Measurements from ENCODE around the gene PITPNC1. TPM values are rescaled to one million over a fixed set of nuclear protein-coding genes. Genes with fewer than 3 reads are reported as not detected.

PITPNC1 gene
- total and polyA plus RNA-seq, 2 of the 13 experiments (the other 11 are each of a cell fraction or from before 2014, with no cell fraction given) = 4.1 to 5.7 TPM

DNA sequence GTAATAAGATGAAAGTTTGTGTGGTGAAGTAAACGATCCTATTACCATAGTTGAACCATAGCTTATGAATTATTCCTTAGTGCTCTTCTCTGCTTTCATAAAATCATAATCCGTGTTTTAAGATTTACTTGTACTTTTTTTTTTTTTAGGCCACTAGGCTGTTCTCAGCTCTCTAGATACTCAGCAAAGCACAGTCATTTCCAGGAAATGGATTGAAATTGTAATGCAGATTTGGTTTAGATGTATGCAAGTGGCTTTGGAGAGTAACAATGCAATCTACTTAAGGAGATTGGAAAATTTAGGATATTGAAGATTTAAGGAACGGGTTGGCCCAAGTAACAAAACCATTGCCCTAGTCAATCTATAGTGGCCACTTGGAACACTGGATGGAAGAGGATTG lies 125.1 kb downstream of the PITPNC1 start:
- Histone ChIP-seq H3K9ac (ENCODE audit: insufficient read depth, low read depth, low read length) (no peak overlapping the region), H3K4me2 (ENCODE audit: low read depth, low read length) (no peak overlapping the region), H3K36me3 (replicated peaks in 1 of 2; ENCODE audit: control insufficient read depth in 1 of 2, insufficient read depth in 2 of 2, low read length in 2 of 2) (no peaks in the 10 kb centered on the region), H3K27me3 (ENCODE audit: control insufficient read depth in 1 of 2, insufficient read depth in 2 of 2, low read length in 2 of 2) (no peaks in the 10 kb centered on the region), H3K27ac (ENCODE audit: extremely low read length, insufficient read depth, low read length) (no peak overlapping the region), H3K4me1 (ENCODE audit: insufficient read depth, low read length) (no peaks in the 10 kb centered on the region; the same call in 1 of the 2 replicates), H2AFZ (ENCODE audit: low read length) (no peak overlapping the region), H3K4me3 (replicated peaks in 1 of 3; ENCODE audit: insufficient read depth in 1 of 3, low read depth in 2 of 3, low read length in 3 of 3) (no peak overlapping the region), H4K20me1 (ENCODE audit: insufficient read depth, low read length) (no peaks in the 10 kb centered on the region), H3K79me2 (ENCODE audit: insufficient read depth, low read length) (no peaks in the 10 kb centered on the region), H3K9me3 (ENCODE audit: low read length) (no peaks in the 10 kb centered on the region)
- ChIA-PET POLR2A (no interaction called here), CTCF (ENCODE audit: low intra/inter-chr PET ratio, low total read pairs) (no interaction called here)
- intact Hi-C loops (cut with micrococcal nuclease; ENCODE audit: unreplicated experiment) = no loop called here
- in situ Hi-C loops (cut with HindIII; ENCODE audit: extremely low pct_ligation_motif_present, low pct_unique_long_range_greater_than_20kb) = no loop called here
- 53% methylated on average over 3 of the region's 3 CpGs for WGBS (ENCODE audit: low lambda C conversion rate)
- TF ChIP-seq MIER2 (CRISPR knock-in tag; IDR thresholded peaks at IDR 0.05) = no peak
- TF ChIP-seq, protein P1, sequence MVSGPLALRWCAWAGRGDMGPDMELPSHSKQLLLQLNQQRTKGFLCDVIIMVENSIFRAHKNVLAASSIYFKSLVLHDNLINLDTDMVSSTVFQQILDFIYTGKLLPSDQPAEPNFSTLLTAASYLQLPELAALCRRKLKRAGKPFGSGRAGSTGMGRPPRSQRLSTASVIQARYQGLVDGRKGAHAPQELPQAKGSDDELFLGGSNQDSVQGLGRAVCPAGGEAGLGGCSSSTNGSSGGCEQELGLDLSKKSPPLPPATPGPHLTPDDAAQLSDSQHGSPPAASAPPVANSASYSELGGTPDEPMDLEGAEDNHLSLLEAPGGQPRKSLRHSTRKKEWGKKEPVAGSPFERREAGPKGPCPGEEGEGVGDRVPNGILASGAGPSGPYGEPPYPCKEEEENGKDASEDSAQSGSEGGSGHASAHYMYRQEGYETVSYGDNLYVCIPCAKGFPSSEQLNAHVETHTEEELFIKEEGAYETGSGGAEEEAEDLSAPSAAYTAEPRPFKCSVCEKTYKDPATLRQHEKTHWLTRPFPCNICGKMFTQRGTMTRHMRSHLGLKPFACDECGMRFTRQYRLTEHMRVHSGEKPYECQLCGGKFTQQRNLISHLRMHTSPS (CRISPR knock-in tag; IDR thresholded peaks at IDR 0.05; ENCODE audit: low read depth) = no peak
- TF ChIP-seq, protein P2, sequence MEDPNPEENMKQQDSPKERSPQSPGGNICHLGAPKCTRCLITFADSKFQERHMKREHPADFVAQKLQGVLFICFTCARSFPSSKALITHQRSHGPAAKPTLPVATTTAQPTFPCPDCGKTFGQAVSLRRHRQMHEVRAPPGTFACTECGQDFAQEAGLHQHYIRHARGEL (CRISPR knock-in tag; IDR thresholded peaks at IDR 0.05) = no peak
- ATAC-seq (no peak), DNase-seq (ENCODE audit: low spot score) (no peak), FAIRE-seq (no peak)
- BruUV-seq (replicated peaks) = no TSS peak

DNA sequence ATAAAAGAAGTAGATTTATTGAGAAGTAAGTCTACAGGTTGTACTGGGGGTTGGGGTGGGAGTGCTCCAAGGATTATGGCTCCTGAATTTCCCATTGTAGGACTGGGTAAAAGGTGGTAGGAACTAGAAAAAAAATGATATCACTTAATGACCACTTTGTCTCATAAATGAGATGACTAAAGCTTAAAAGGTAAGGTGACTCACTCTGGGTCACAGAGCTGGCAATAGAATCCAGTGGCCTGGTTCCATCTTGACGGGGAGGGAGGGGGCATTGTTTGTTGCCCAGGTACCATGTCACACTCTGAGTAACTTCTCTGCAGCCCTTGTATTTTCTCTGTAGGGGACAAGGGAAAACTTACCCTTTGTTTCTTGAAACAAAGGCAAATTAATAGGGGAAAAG lies 126.1 kb downstream of the PITPNC1 start:
- FAIRE-seq = no peak
- no peak overlapping the region for H2AFZ ChIP-seq (ENCODE audit: low read length)
- no peaks in the 10 kb centered on the region for H3K36me3 ChIP-seq (replicated peaks in 1 of 2; ENCODE audit: control insufficient read depth in 1 of 2, insufficient read depth in 2 of 2, low read length in 2 of 2)
- intact Hi-C loops (cut with micrococcal nuclease; ENCODE audit: unreplicated experiment) = no loop called here
- H3K4me2 ChIP-seq (ENCODE audit: low read depth, low read length) = no peak overlapping the region
- 19% methylated on average over 1 of the region's 1 CpG for WGBS (ENCODE audit: low lambda C conversion rate)
- H3K9ac ChIP-seq (ENCODE audit: insufficient read depth, low read depth, low read length) = no peak overlapping the region
- H3K9me3 ChIP-seq (ENCODE audit: low read length) = no peaks in the 10 kb centered on the region; the same call in 1 of the 2 replicates
- BruUV-seq (replicated peaks) = no TSS peak
- ChIA-PET POLR2A (no interaction called here), CTCF (ENCODE audit: low intra/inter-chr PET ratio, low total read pairs) (no interaction called here)
- in situ Hi-C loops (cut with HindIII; ENCODE audit: extremely low pct_ligation_motif_present, low pct_unique_long_range_greater_than_20kb) = no loop called here
- no peaks in the 10 kb centered on the region for H3K27me3 ChIP-seq (ENCODE audit: control insufficient read depth in 1 of 2, insufficient read depth in 2 of 2, low read length in 2 of 2)
- no peak overlapping the region for H3K4me3 ChIP-seq (replicated peaks in 1 of 3; ENCODE audit: insufficient read depth in 1 of 3, low read depth in 2 of 3, low read length in 3 of 3)
- no peaks in the 10 kb centered on the region for H3K79me2 ChIP-seq (ENCODE audit: insufficient read depth, low read length)
- no peak overlapping the region for H3K27ac ChIP-seq (ENCODE audit: extremely low read length, insufficient read depth, low read length)
- H4K20me1 ChIP-seq (ENCODE audit: insufficient read depth, low read length) = no peaks in the 10 kb centered on the region
- no peak for ATAC-seq
- no peak for DNase-seq (ENCODE audit: low spot score)
- no peaks in the 10 kb centered on the region; the same call in 1 of the 2 replicates for H3K4me1 ChIP-seq (ENCODE audit: insufficient read depth, low read length)
- no peak for TF ChIP-seq MLLT10 (CRISPR knock-in tag; IDR thresholded peaks at IDR 0.05)
- TF ChIP-seq, protein P3, sequence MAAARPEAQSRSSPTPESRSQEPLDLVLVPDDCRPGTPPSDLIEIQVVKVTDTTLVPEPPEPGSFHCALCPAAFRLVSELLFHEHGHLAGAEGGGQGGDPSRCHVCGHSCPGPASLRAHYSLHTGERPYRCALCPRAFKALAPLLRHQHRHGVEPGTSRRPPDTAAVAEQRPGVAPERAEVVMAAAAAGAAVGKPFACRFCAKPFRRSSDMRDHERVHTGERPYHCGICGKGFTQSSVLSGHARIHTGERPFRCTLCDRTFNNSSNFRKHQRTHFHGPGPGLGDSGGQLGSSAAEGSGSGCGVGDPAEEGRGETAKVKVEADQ (CRISPR knock-in tag; IDR thresholded peaks at IDR 0.05; ENCODE audit: borderline replicate concordance) = no peak
- no peak for TF ChIP-seq CEBPG (CRISPR knock-in tag; IDR thresholded peaks at IDR 0.05)
- TF ChIP-seq ZNF17 (CRISPR knock-in tag; IDR thresholded peaks at IDR 0.05) = no peak
- TF ChIP-seq SIN3A (IDR thresholded peaks at IDR 0.05; ENCODE audit: borderline replicate concordance, low read depth, low read length) = no peak
- no peak for TF ChIP-seq ZNF598 (CRISPR knock-in tag; IDR thresholded peaks at IDR 0.05; ENCODE audit: borderline replicate concordance)
- TF ChIP-seq, protein P4, sequence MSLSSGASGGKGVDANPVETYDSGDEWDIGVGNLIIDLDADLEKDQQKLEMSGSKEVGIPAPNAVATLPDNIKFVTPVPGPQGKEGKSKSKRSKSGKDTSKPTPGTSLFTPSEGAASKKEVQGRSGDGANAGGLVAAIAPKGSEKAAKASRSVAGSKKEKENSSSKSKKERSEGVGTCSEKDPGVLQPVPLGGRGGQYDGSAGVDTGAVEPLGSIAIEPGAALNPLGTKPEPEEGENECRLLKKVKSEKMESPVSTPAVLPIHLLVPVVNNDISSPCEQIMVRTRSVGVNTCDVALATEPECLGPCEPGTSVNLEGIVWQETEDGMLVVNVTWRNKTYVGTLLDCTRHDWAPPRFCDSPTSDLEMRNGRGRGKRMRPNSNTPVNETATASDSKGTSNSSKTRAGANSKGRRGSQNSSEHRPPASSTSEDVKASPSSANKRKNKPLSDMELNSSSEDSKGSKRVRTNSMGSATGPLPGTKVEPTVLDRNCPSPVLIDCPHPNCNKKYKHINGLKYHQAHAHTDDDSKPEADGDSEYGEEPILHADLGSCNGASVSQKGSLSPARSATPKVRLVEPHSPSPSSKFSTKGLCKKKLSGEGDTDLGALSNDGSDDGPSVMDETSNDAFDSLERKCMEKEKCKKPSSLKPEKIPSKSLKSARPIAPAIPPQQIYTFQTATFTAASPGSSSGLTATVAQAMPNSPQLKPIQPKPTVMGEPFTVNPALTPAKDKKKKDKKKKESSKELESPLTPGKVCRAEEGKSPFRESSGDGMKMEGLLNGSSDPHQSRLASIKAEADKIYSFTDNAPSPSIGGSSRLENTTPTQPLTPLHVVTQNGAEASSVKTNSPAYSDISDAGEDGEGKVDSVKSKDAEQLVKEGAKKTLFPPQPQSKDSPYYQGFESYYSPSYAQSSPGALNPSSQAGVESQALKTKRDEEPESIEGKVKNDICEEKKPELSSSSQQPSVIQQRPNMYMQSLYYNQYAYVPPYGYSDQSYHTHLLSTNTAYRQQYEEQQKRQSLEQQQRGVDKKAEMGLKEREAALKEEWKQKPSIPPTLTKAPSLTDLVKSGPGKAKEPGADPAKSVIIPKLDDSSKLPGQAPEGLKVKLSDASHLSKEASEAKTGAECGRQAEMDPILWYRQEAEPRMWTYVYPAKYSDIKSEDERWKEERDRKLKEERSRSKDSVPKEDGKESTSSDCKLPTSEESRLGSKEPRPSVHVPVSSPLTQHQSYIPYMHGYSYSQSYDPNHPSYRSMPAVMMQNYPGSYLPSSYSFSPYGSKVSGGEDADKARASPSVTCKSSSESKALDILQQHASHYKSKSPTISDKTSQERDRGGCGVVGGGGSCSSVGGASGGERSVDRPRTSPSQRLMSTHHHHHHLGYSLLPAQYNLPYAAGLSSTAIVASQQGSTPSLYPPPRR (CRISPR knock-in tag; IDR thresholded peaks at IDR 0.05; ENCODE audit: borderline replicate concordance) = no peak
- TF ChIP-seq ZNF292 (CRISPR knock-in tag; IDR thresholded peaks at IDR 0.05; ENCODE audit: borderline replicate concordance, low read depth) = no peak
- no peak for TF ChIP-seq ZFAT (CRISPR knock-in tag; conservative IDR thresholded peaks at IDR 0.05)
